ENCODE results near the gene ZSWIM1.
"Not testable (repeated sequence)": the region's sequence is repeated elsewhere in the genome, so short reads cannot be mapped to it uniquely, and the experiment has no call there.

ZSWIM1 gene

GRCh38 chr20:45909817-45910669 lies 29.0 kb downstream of the ZSWIM1 start:
- no peak for DNase-seq

- DNase-seq = no peak
These were observed 29.9 kb downstream of the ZSWIM1 start for GRCh38 chr20:45910670-45911485.

- no peak for DNase-seq
These were observed 30.7 kb downstream of the ZSWIM1 start, which contains the start of gene PLTP for GRCh38 chr20:45911486-45912343. PLTP (minus strand) TSS chr20:45912155; CDS start chr20:45911452, 703 bp downstream.

GRCh38 chr20:45912344-45912682 lies 31.3 kb downstream of the ZSWIM1 start:
- DNase-seq = no peak

GRCh38 chr20:45913116-45913515 lies 32.1 kb downstream of the ZSWIM1 start:
- DNase-seq = no peak

- DNase-seq = no peak
These were observed 36.7 kb downstream of the ZSWIM1 start for GRCh38 chr20:45917790-45918141.

- DNase-seq = no peak
These were observed 37.2 kb downstream of the ZSWIM1 start for GRCh38 chr20:45918182-45918737.

GRCh38 chr20:45918779-45919537 lies 37.9 kb downstream of the ZSWIM1 start:
- no peak for DNase-seq

- peak; percentile 22 to 52 for DNase-seq
These were observed 38.7 kb downstream of the ZSWIM1 start for GRCh38 chr20:45919542-45920399.

GRCh38 chr20:45920462-45921336 lies 39.7 kb downstream of the ZSWIM1 start:
- no peak for DNase-seq

- DNase-seq = no peak
These were observed 40.5 kb downstream of the ZSWIM1 start for GRCh38 chr20:45921337-45922189.

- no peak for DNase-seq
These were observed 43.6 kb downstream of the ZSWIM1 start for GRCh38 chr20:45924391-45925261.

GRCh38 chr20:45925821-45926506 lies 44.9 kb downstream of the ZSWIM1 start:
- no peak for DNase-seq

GRCh38 chr20:45926731-45927070 lies 45.7 kb downstream of the ZSWIM1 start:
- DNase-seq = no peak

GRCh38 chr20:45927071-45927878 lies 46.2 kb downstream of the ZSWIM1 start:
- no peak for DNase-seq

GRCh38 chr20:45931680-45932079 lies 50.7 kb downstream of the ZSWIM1 start:
- not testable (repeated sequence) for DNase-seq
